Amniotic epithelial cell (primary cell): Measurements from ENCODE around the gene ATP6V1B1.

Experiments used
- DNase-seq: peaks from one replicate; pipeline ENCODE4 v3.0.0-alpha.2; 2010; ENCODE audit warnings: low read depth

Gene ATP6V1B1

DNA sequence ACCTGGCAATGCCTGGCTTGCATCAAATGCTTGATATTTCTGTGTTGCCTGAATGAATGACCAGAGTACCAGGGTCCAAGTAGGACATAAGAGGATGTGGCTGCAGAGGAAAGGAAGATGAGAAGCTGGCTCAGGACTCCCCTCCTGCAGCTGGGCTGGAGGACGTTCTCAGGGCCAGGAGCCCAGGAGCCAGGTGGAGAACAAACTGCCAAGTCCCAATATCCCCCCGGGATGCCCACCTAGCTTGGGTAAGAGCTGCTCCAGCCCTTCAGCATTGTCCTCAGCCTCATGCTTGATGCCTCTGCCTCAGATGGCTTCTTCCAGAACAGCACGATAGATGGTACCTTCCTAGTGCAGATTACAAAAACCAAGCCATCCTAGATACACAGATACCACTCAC, 8.6 kb upstream of the ATP6V1B1 start:
- DNase-seq, result no peak

DNA sequence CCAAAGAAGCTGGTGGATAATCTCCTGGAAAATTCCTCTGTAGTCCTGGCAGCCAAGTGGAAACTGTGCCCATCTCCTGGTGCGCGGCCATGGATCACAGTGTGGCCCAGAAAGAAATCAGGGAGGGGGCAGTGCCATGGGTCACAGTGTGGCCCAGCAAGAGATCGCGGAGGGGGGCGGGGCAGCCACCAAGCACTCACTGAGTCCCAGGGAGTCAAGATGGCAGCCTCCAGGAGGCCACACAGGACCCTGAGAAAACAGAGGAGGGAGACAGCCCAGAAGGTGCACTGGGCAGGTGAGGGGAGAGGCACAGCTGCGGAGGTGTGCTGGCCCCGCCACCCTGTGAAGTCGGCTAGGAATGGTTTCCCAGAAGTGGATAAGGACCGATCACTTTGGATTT, 8.1 kb upstream of the ATP6V1B1 start:
- no peak for DNase-seq

DNA sequence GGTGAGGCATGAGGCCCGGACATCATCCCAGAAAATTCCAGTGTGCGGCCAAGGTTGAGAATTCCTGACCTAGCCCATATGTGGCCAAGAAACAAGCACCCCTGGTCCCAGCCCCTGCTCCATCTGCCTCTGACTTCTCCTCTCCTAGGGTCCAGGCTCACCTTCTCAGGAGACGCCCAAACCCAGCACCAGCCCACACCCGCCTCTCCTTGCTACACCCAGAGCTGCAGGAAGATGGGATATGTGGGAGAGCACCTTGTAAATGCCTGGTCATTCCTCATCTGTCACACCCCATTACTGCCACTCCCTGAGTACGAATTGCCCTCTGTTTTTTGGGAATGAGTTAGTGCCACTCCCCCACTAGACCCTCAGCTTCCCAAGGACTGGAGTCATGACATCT, 7.3 kb upstream of the ATP6V1B1 start:
- no peak for DNase-seq

DNA sequence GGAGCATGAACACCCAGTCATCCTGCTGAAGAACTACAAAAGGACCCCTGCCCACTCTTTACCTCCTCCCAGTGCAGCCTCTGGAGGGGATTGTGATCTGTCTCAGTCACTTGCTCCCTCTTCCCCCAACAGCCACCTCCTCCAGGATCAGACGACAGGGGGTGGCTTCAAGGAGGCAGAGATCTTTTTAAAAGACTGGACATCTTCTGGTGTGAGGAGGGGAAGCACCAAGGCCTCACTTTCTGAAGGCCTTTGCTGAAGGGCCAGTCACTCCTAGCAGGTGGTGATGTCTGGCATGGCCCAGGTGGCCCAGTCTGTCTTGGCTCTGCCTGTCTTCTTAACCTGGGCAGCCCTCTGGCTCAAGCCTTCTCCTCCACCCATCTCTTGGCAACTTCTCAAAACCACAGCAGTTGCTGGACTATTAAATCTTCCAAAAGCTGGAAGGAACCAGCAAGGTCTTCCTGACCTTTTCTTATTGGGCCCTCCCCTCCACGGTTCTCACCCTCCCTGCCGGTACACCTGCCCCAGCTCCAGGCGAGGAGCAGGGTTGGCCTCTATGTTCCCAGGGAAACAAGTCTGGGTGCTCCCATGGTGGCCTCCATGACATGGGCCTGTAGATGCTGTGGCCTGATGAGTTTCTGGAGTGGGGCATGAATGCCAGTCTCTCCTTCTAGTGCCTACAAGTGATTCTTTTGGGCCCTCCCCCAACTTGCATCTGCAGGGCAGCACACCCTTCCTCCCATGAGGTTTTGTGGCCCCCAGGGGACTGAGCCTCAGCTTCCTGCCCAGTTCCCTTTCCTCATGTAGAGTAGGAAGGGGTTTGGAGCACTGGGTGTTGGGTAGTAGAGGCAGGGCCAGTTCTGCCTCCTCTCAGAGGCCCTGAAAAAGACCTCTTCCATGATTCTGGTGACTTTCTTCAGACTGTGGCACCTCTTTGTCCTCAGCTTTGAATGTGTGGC, 5.0 kb upstream of the ATP6V1B1 start:
- no peak for DNase-seq

DNA sequence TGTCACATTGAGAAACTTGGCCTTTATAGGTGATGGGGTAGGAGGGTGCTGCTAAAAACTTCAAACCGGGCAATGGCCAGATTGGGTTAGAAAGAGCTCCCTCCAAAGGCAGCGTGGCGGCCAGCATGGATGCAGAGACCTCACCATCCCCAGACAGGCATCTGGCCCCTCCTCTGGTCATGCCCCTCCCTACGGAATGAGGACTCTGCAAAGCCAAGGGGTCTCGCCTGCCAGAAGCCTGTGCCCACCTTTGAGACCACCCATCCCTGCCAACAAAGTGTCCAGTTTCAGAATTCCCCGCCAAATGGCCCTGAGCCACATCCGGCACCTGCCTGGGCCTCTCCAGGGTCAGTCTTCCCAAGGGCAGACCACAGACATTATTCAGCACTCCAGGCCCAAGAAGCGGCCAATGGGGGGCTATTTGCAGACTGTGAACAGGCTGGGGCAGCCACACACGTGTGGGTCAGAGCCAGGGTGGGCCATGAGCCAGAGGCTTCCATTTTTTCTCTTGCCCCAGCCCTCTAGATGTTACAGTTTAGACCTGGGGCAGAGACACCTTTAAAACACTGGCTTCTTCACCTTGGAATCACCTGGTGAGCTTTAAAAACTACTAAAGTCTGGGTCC, 4.2 kb upstream of the ATP6V1B1 start:
- no peak for DNase-seq

DNA sequence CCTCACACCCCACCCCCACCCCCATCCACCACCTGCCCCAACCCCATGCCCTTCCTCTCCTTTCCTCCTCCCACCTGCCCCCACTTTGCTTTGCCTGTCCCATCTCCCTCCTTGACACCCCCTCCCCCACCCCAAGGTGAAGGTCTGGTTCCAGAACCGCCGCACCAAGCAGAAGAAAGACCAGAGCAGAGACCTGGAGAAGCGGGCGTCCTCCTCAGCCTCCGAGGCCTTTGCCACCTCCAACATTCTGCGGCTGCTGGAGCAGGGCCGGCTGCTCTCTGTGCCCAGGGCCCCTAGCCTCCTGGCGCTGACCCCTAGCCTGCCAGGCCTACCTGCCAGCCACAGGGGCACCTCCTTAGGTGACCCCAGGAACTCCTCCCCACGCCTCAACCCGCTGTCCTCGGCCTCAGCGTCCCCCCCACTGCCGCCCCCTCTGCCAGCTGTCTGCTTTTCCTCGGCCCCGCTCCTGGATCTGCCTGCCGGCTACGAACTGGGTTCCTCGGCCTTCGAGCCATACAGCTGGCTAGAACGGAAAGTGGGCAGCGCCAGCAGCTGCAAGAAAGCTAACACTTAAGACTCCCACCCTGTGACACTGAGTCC, 3.0 kb upstream of the ATP6V1B1 start:
- DNase-seq, result no peak

DNA sequence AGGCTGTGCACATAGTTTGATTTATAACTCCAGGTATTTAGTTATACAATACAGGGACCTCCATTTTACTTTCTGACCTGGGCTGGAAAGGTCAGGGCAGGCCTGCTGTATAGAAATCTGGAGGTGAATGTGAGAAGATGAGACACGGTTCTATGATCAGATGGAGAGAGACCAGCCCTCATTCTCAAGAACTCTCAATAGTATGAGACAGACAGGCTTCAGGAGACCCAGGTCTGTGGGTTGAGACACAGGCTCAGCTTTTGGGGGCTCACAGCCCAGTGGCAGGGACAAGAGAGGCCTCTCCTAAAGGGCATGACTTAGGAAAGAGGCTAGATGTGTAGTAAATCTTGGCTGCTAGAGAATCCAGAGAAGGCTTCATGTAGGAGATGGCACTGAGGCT, 719 bp upstream of the ATP6V1B1 start:
- no peak for DNase-seq

GRCh38 chr2:70936165-70936978, 672 bp downstream of the ATP6V1B1 start:
- no peak for DNase-seq

DNA sequence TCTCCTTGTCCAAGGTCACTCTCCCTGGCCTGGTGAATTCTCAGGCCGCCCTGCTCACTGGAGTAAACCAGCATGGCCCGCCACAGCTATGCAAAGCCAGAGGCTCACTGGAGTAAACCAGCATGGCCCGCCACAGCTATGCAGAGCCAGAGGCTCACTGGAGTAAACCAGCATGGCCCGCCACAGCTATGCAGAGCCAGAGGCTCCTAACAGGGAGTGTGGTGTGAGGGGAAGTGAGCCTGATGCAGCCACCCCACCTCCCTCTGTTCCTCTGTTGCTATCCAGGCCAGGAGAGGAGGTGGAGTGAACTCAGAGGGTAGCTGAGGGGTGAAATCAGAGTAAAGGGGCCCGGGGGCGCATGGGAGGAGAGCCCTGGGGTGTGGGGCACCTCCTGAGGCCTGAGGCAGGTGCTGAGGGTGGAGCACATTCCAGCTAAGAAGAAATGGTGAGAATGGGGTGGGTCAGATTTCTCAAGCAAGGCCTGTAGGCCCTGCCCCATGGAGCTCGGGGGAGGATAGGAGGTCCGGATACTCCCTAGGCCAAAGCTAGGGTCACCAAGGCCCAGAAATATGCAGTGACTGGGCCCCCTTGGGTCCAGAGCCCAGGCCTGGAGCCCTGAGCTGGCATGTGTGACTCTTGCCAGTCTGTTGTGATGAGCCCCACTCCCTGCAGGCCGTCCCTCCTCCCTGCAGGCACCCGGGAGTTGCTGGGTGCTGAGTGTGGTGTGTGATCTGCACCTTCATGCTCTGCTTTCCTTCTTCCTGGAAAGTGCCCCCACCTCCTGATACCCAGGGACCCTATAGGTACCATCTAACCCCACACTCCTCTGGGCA, 1.5 kb downstream of the ATP6V1B1 start:
- no peak for DNase-seq

DNA sequence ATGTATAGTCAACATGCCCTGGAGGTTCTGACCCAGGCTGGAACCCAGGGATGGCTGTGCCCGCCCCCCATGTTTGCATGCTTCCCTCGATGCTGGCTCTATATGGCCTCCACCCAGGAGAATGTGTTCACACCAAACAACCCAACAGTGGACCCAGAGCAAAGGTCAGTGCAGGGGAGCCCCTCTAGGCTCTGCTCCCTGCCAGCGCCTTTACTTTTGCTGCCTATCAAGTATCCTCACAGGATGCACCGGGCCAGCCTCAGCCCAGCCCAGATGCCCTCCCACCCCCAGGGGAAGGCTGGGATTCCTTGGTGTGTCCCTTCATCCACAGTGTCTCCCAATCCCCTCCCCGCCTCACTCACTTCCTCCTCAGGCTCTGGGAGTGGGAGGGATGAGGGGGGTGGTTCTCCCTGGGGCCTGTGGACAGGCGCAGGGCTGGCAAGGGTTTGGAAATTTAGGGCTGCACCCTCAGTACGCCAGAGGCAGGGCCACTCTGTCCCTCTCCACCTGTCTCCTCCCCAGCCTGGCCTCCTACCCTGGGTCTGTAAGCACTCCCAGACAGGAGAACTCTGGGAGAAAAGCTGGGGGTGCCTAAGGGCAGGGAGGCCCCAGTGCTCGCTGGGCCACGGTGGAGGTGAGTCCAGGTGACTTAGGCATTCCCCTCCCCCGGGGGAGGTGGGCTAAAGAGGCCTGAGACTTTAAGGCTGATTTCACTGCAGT, 2.3 kb downstream of the ATP6V1B1 start:
- DNase-seq, result no peak

DNA sequence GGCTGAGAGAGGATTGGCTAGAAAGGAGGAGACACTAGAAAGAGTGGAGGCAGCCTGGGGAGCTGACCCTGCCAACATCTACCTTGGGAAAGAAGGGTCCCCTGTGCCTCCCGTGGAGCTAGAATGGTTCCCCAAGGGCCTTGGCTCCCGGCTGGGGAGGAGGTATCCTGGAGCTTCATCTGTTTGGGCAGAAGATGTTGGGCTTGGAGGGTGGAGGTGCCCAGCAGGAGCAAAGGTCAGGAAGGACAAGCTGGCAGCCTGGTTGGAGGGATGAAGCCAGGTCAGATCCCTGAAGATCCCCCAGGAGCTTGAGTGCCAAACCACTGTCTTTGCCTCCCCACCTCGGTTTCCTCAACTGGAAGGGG, 2.9 kb downstream of the ATP6V1B1 start:
- DNase-seq, result no peak

DNA sequence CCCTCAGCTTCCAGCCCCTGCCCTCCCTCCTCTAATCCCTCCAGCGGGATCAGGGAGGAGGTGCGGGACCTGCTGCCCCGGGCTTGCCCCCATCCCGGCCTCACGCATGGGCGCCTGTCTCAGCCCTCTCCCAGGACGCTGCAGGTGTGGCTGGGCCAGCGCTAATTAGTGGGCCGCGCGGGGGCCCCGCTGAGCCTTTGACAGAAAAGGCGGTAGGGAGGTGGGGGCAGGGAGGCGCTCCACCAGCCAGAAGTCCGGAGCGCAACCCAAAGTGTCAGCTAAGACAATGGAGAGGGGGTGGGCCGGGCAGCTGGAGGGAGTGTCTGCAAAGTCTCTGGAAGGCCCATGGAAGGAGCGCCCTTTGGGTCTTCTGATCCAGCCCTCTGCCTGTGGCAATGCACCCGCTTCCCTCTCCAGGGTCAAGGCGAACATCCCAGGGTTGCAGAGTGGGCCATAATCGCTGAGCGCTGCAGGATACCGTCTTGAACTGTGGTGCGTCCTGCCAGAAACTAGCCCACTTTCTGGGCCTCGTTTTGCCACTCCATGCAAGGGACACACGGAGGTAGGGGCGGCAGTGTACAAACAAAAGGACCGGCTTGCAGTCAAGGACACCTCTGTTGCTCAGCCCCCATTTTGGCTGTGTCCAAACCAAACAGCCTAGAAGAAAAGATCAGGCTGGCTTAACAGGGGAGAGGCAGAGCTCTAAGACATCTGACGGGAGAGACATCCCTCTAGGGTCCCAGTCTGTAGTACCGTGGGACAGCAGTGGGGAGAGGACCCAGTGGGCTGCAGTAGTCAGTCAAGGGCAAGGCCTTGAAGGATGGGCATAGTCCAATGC, 3.5 kb downstream of the ATP6V1B1 start:
- DNase-seq, result no peak

- no peak for DNase-seq
Observed at GRCh38 chr2:70939839-70940580, 4.3 kb downstream of the ATP6V1B1 start.

GRCh38 chr2:70941186-70941585, 5.5 kb downstream of the ATP6V1B1 start:
- DNase-seq, result no peak

DNA sequence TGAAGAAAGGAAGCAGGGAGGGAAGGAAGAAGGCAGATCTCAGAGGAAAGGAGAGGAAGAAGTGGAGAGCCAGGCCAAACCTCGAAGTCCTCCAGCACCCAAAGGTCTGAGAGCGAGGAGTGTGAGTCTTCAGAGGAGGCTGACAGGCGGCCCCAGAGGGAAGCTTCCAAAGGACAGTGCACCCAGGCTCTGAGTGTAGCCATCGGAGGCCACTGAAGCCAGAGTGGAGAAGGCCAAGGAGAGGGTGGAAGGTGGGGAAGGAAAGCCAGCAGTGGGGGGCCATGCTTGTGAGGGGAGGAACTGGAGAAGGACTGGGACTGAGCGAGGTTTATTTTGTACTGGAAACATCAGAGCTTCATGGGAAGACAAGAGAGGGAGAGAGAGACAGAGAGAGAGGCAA, 6.0 kb downstream of the ATP6V1B1 start:
- no peak for DNase-seq

DNA sequence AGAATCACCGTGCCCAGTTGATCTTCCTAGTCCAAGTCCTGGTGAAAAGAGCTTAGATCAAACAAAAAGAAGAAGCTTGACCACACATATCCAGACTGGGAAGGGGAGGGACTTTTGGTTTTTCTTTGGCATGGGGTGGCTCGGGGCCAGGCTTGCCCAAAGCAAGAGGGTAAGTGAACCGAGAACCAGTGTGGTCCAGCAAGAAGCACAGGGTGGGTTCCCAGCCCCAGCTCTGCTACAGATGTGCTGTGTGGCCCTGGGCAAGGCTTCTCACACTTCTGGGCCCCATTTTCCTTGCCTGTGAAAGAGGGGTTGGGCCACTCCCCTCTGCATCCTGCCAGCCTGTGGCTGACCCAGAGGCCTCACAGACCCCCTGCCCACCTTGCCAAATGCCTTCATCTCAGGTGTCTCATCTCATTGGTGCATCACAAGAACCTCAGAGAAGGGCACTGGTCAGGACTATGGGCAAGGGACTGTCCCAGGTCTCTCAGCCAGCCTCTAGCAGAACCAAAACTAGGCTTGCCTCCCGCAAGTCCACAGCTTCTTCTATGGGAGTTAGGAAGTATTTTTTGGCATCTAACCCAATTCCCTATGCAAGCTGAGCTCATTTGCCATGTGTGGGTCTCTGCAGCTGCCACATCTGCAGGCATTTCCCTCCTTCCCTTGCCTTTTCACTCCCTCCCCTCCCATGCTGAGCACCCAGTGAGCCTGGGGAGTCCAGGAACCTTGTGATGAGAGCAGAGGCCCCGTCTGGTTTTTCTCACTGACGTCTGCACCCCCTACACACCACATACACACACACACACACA, 6.9 kb downstream of the ATP6V1B1 start:
- peak; percentile 12 for DNase-seq

GRCh38 chr2:70943205-70943871, 7.6 kb downstream of the ATP6V1B1 start:
- DNase-seq, result no peak
